DND-41 (cell line): ENCODE results near the gene AP1G2.

ENCODE experiments used
- ATAC-seq: fragments of 200-7000 bp; cut with Tn5 transposase; 3 replicates; pipeline ENCODE4 v1.9.1; 2021; ENCODE audit warnings: low read depth; ENCODE audit not compliant: insufficient read depth
- DNase-seq: peaks from one replicate; pipeline ENCODE4 v3.0.0-alpha.2; 2020
- H2AFZ ChIP-seq: 2 replicates; pipeline ENCODE4 v1.6.0; 2012; ENCODE audit warnings: low read depth, low read length
- H3K27ac ChIP-seq: 2 replicates; pipeline ENCODE4 v1.5.1; 2012; ENCODE audit warnings: low read length, inconsistent platforms
- H3K27me3 ChIP-seq: fragments of 200-600 bp; sonication (generic); 2 replicates; pipeline ENCODE4 v1.6.0; 2012; ENCODE audit warnings: low read length, mild to moderate bottlenecking, inconsistent platforms; ENCODE audit not compliant: insufficient read depth, poor library complexity
- H3K36me3 ChIP-seq: 2 replicates; pipeline ENCODE4 v1.5.1; 2012; ENCODE audit warnings: low read length, inconsistent platforms; ENCODE audit not compliant: insufficient read depth
- H3K4me1 ChIP-seq: 2 replicates; pipeline ENCODE4 v1.5.1; 2012; ENCODE audit warnings: mild to moderate bottlenecking, low read length; ENCODE audit not compliant: insufficient read depth
- H3K4me2 ChIP-seq: 2 replicates; pipeline ENCODE4 v1.6.0; 2012; ENCODE audit warnings: mild to moderate bottlenecking, moderate library complexity, low read length, inconsistent platforms; ENCODE audit not compliant: insufficient read depth
- H3K4me3 ChIP-seq, 2 experiments: fragments of 200-600 bp in 1 of 2; shearing (Covaris generic) in 1 of 2; 2 replicates each; pipeline ENCODE4 v1.5.1; 2012 to 2016; ENCODE audit warnings: inconsistent platforms in 2 of 2, low read length in 2 of 2, mild to moderate bottlenecking in 2 of 2, low read depth in 1 of 2, moderate library complexity in 1 of 2
- H3K79me2 ChIP-seq: 2 replicates; pipeline ENCODE4 v1.6.0; 2012; ENCODE audit warnings: low read length, inconsistent platforms; ENCODE audit not compliant: insufficient read depth
- H3K9ac ChIP-seq: 2 replicates; pipeline ENCODE4 v1.6.0; 2012; ENCODE audit warnings: low read depth, mild to moderate bottlenecking, inconsistent platforms, low read length, moderate library complexity
- H3K9me3 ChIP-seq: 2 replicates; pipeline ENCODE4 v1.5.1; 2012; ENCODE audit warnings: low read length, moderate library complexity, mild to moderate bottlenecking, inconsistent platforms; ENCODE audit not compliant: insufficient read depth, severe bottlenecking
- H4K20me1 ChIP-seq: 2 replicates; pipeline ENCODE4 v1.6.0; 2012; ENCODE audit warnings: low read length; ENCODE audit not compliant: insufficient read depth
- CTCF ChIP-seq: IDR thresholded peaks from 2 replicates; pipeline ENCODE4 v1.5.1; 2012; ENCODE audit warnings: borderline replicate concordance, low read length, moderate library complexity, mild to moderate bottlenecking; ENCODE audit not compliant: poor library complexity, severe bottlenecking; ENCODE audit errors: extremely low read depth
- EZH2 ChIP-seq: IDR thresholded peaks from 3 replicates; pipeline ENCODE4 v1.6.1; 2012; ENCODE audit warnings: borderline replicate concordance, low read depth, mild to moderate bottlenecking, moderate library complexity, low read length, inconsistent platforms; ENCODE audit not compliant: severe bottlenecking

The AP1G2 gene

GRCh38 chr14:23603103-23603502 lies 35.5 kb upstream of the AP1G2 start:
- H3K9ac ChIP-seq, result no peak overlapping the region
- peaks cover 6% of the 10 kb centered on the region for H3K27me3 ChIP-seq
- DNase-seq, result no peak
- no peak for ATAC-seq
- H3K27ac ChIP-seq, result no peak overlapping the region
- no peaks in the 10 kb centered on the region for H4K20me1 ChIP-seq
- no peaks in the 10 kb centered on the region for H3K36me3 ChIP-seq
- no peak overlapping the region for H3K4me3 ChIP-seq
- no peaks in the 10 kb centered on the region for H3K4me1 ChIP-seq
- TF ChIP-seq EZH2 (no peak), CTCF (no peak)
- no peak overlapping the region for H3K4me2 ChIP-seq
- H3K9me3 ChIP-seq, result no peaks in the 10 kb centered on the region
- H2AFZ ChIP-seq, result no peak overlapping the region
- no peaks in the 10 kb centered on the region for H3K79me2 ChIP-seq

GRCh38 chr14:23602181-23603095 lies 34.8 kb upstream of the AP1G2 start:
- Histone ChIP-seq H3K4me3 (no peak overlapping the region), H3K9ac (no peak overlapping the region), H4K20me1 (no peaks in the 10 kb centered on the region), H3K27me3 (peaks cover 3% of the 10 kb centered on the region), H3K27ac (no peak overlapping the region), H3K36me3 (no peaks in the 10 kb centered on the region), H2AFZ (no peak overlapping the region), H3K4me1 (no peaks in the 10 kb centered on the region), H3K79me2 (no peaks in the 10 kb centered on the region), H3K4me2 (no peak overlapping the region), H3K9me3 (no peaks in the 10 kb centered on the region)
- no peak for TF ChIP-seq EZH2
- no peak for TF ChIP-seq CTCF
- DNase-seq (no peak), ATAC-seq (no peak)

GRCh38 chr14:23601845-23602180 lies 34.2 kb upstream of the AP1G2 start:
- no peak for ATAC-seq
- H4K20me1 ChIP-seq, result no peaks in the 10 kb centered on the region
- no peak overlapping the region for H3K4me2 ChIP-seq
- DNase-seq, result no peak
- no peaks in the 10 kb centered on the region for H3K4me1 ChIP-seq
- TF ChIP-seq CTCF (no peak), EZH2 (no peak)
- no peaks in the 10 kb centered on the region for H3K36me3 ChIP-seq
- H3K79me2 ChIP-seq, result no peaks in the 10 kb centered on the region
- no peak overlapping the region for H3K9ac ChIP-seq
- no peak overlapping the region for H3K27ac ChIP-seq
- no peak overlapping the region for H2AFZ ChIP-seq
- no peak overlapping the region for H3K4me3 ChIP-seq
- no peaks in the 10 kb centered on the region for H3K9me3 ChIP-seq
- no peaks in the 10 kb centered on the region for H3K27me3 ChIP-seq
